ENCODE results near the gene CNTNAP2. TPM values are rescaled to one million over a fixed set of nuclear protein-coding genes. Genes with fewer than 3 reads are reported as not detected.

CNTNAP2 gene
- total RNA-seq, 6 experiments from 2014 or later: 1.8 to 8.1 (median 3.9) TPM

- Histone ChIP-seq H3K27ac (no peak overlapping the region), H3K9me3 (no peaks in the 10 kb centered on the region), H3K4me3 (no peak overlapping the region), H3K36me3 (no peaks in the 10 kb centered on the region), H3K27me3 (no peaks in the 10 kb centered on the region), H3K4me1 (no peaks in the 10 kb centered on the region)
- intact Hi-C loops (cut with DNase I): no loop called here
- TF ChIP-seq POLR2A (IDR thresholded peaks at IDR 0.05): no peak
- TF ChIP-seq CTCF (IDR thresholded peaks at IDR 0.05): no peak
- ATAC-seq: no peak
- WGBS (ENCODE audit: insufficient coverage, low coverage, low lambda C conversion rate, missing lambda C conversion rate): 49% methylated on average over 4 of the region's 4 CpGs
- DNase-seq: no peak
Measured at GRCh38 chr7:147363101-147363500, 1246.5 kb downstream of the CNTNAP2 start.

GRCh38 chr7:147376192-147376591, 1259.6 kb downstream of the CNTNAP2 start:
- TF ChIP-seq CTCF (IDR thresholded peaks at IDR 0.05) (no peak), POLR2A (IDR thresholded peaks at IDR 0.05) (no peak)
- Histone ChIP-seq H3K36me3 (no peaks in the 10 kb centered on the region), H3K27me3 (no peaks in the 10 kb centered on the region), H3K27ac (no peak overlapping the region), H3K4me1 (no peaks in the 10 kb centered on the region), H3K4me3 (no peak overlapping the region), H3K9me3 (no peaks in the 10 kb centered on the region)
- no peak for DNase-seq
- intact Hi-C loops (cut with DNase I): no loop called here
- no peak for ATAC-seq
- 28% methylated on average over 5 of the region's 5 CpGs for WGBS (ENCODE audit: insufficient coverage, low coverage, low lambda C conversion rate, missing lambda C conversion rate)

GRCh38 chr7:147380926-147381325, 1264.3 kb downstream of the CNTNAP2 start:
- TF ChIP-seq CTCF (IDR thresholded peaks at IDR 0.05): no peak
- no peak for TF ChIP-seq POLR2A (IDR thresholded peaks at IDR 0.05)

GRCh38 chr7:147394329-147394728, 1277.7 kb downstream of the CNTNAP2 start:
- Histone ChIP-seq H3K27ac (no peak overlapping the region), H3K27me3 (no peaks in the 10 kb centered on the region), H3K4me1 (no peaks in the 10 kb centered on the region), H3K9me3 (no peaks in the 10 kb centered on the region), H3K36me3 (no peaks in the 10 kb centered on the region), H3K4me3 (no peak overlapping the region)
- ATAC-seq: no peak
- intact Hi-C loops (cut with DNase I): no loop called here
- TF ChIP-seq CTCF (IDR thresholded peaks at IDR 0.05): no peak
- TF ChIP-seq POLR2A (IDR thresholded peaks at IDR 0.05): no peak
- no peak for DNase-seq

More at GRCh38 chr7:147380926-147381325, 1264.3 kb downstream of the CNTNAP2 start:
- DNase-seq (no peak), ATAC-seq (no peak)
- Histone ChIP-seq H3K4me3 (no peak overlapping the region), H3K4me1 (no peaks in the 10 kb centered on the region), H3K27me3 (no peaks in the 10 kb centered on the region), H3K27ac (no peak overlapping the region), H3K36me3 (no peaks in the 10 kb centered on the region), H3K9me3 (no peaks in the 10 kb centered on the region)
- 45% methylated on average over 5 of the region's 5 CpGs for WGBS (ENCODE audit: insufficient coverage, low coverage, low lambda C conversion rate, missing lambda C conversion rate)
- intact Hi-C loops (cut with DNase I): no loop called here

- H3K9me3 ChIP-seq: no peaks in the 10 kb centered on the region
- no peaks in the 10 kb centered on the region for H3K36me3 ChIP-seq
- DNase-seq (no peak), ATAC-seq (no peak)
- WGBS (ENCODE audit: insufficient coverage, low coverage, low lambda C conversion rate, missing lambda C conversion rate): 33% methylated on average over 3 of the region's 3 CpGs
- H3K27ac ChIP-seq: no peak overlapping the region
- intact Hi-C loops (cut with DNase I): no loop called here
- no peak overlapping the region for H3K4me3 ChIP-seq
- H3K27me3 ChIP-seq: no peaks in the 10 kb centered on the region
- no peak for TF ChIP-seq CTCF (IDR thresholded peaks at IDR 0.05)
- no peak for TF ChIP-seq POLR2A (IDR thresholded peaks at IDR 0.05)
- H3K4me1 ChIP-seq: no peaks in the 10 kb centered on the region
Measured at GRCh38 chr7:147400221-147400689, 1283.7 kb downstream of the CNTNAP2 start.
